CD8-positive, alpha-beta memory T cell (primary cell): ENCODE measurements around the gene ZNF780A. TPM values are rescaled to one million over a fixed set of nuclear protein-coding genes. Genes with fewer than 3 reads are reported as not detected.
A peak's percentile ranks its signal among the peaks of the same experiment; 100 is the strongest.

Experiments
- CTCF ChIA-PET: fragments of 350-600 bp; sonication (Branson Sonifier 250); formaldehyde crosslinking; loops from one replicate; lab custom pipeline; 2021; ENCODE audit warnings: antibody characterized with exemption; lab: Charles Lee
- POLR2A ChIA-PET: fragments of 350-600 bp; sonication (Branson Sonifier 250); formaldehyde crosslinking; loops from one replicate; lab custom pipeline; 2021; ENCODE audit warnings: antibody characterized with exemption; lab: Charles Lee
- DNase-seq, 5 donors: peaks; one replicate each; pipeline versions ENCODE4 v3.0.0 to v3.0.0-alpha.2; 2020 to 2022; ENCODE audit warnings: mixed read lengths in 1 of 5
- H3K27ac ChIP-seq: one replicate; pipeline ENCODE4 v1.7.0; 2013; ENCODE audit warnings: low read depth, mild to moderate bottlenecking, low read length, moderate library complexity
- H3K27me3 ChIP-seq: 2 replicates; pipeline ENCODE4 v1.7.0; 2013; ENCODE audit warnings: low read length, mild to moderate bottlenecking; ENCODE audit not compliant: insufficient read depth, poor library complexity, severe bottlenecking
- H3K36me3 ChIP-seq: 2 replicates; pipeline ENCODE4 v1.7.0; 2013; ENCODE audit warnings: mild to moderate bottlenecking, low read length, moderate library complexity; ENCODE audit not compliant: insufficient read depth
- H3K4me1 ChIP-seq: 2 replicates; pipeline ENCODE4 v1.7.0; 2013; ENCODE audit warnings: mild to moderate bottlenecking, low read length, moderate library complexity; ENCODE audit not compliant: insufficient read depth
- H3K4me3 ChIP-seq: 2 replicates; pipeline ENCODE4 v1.7.0; 2013; ENCODE audit warnings: mild to moderate bottlenecking, low read length
- H3K9me3 ChIP-seq: 2 replicates; pipeline ENCODE4 v1.7.0; 2013; ENCODE audit warnings: mild to moderate bottlenecking, low read length
- H3K27ac Mint-ChIP-seq, 8 donors: one replicate each; pipeline ENCODE4 v1.8.0; 2020 to 2021; ENCODE audit warnings: mixed read lengths in 8 of 8, mild to moderate bottlenecking in 6 of 8, inconsistent platforms in 3 of 8, moderate library complexity in 3 of 8
- H3K27me3 Mint-ChIP-seq, 2 donors: one replicate each; pipeline ENCODE4 v1.8.0; 2020 to 2021; ENCODE audit warnings: mixed read lengths in 2 of 2, mild to moderate bottlenecking in 1 of 2, moderate library complexity in 1 of 2
- H3K36me3 Mint-ChIP-seq, 3 donors: one replicate each; pipeline ENCODE4 v1.8.0; 2020 to 2021; ENCODE audit warnings: mixed read lengths in 3 of 3, inconsistent platforms in 1 of 3, mild to moderate bottlenecking in 1 of 3
- H3K4me1 Mint-ChIP-seq, 3 donors: one replicate each; pipeline ENCODE4 v1.8.0; 2020 to 2021; ENCODE audit warnings: mixed read lengths in 3 of 3, inconsistent platforms in 1 of 3, mild to moderate bottlenecking in 1 of 3
- H3K4me3 Mint-ChIP-seq, 7 donors: one replicate each; pipeline ENCODE4 v1.8.0; 2020 to 2021; ENCODE audit warnings: mixed read lengths in 7 of 7, mild to moderate bottlenecking in 6 of 7, moderate library complexity in 4 of 7, inconsistent platforms in 2 of 7
- H3K9me3 Mint-ChIP-seq, 5 donors: one replicate each; pipeline ENCODE4 v1.8.0; 2020 to 2022; ENCODE audit warnings: mixed read lengths in 5 of 5, mild to moderate bottlenecking in 3 of 5, moderate library complexity in 2 of 5, inconsistent platforms in 1 of 5
- polyA plus RNA-seq: library from polyadenylated mRNA; unstranded; fragments of 300-500 nt; fragmentation: Illumina TruSeq; gene quantifications from one replicate; pipeline ENCODE4 v1.2.3, GENCODE V29; 2021
- total RNA-seq, 2 experiments: library from RNA; stranded (reverse); gene quantifications; one replicate each; pipeline ENCODE4 v1.2.3, GENCODE V29; 2021

ZNF780A gene
- total RNA-seq (10 to 100 TPM; 18.9 to 19.5 TPM), polyA plus RNA-seq (23.2 TPM)

- Mint-ChIP-seq H3K4me3 (peak within 1 kb of the TSS; percentile 95 to 100 (median 100)), H3K36me3 (peaks cover 3 to 17% (median 10%) of the 10 kb centered on the region in 3 donors), H3K4me1 (peaks cover 42 to 50% (median 47%) of the 10 kb centered on the region in 3 donors), H3K27me3 (peaks cover 5 to 13% of the 10 kb centered on the region in 2 donors), H3K27ac (peak within 1 kb of the TSS; percentile 98 to 100 (median 100)), H3K9me3 (peaks cover 0 to 2% (median 2%) of the 10 kb centered on the region in 5 donors)
- Histone ChIP-seq H3K27ac (peak within 1 kb of the TSS; percentile 95), H3K9me3 (peaks cover 3% of the 10 kb centered on the region), H3K36me3 (no peaks in the 10 kb centered on the region), H3K4me1 (peaks cover 25% of the 10 kb centered on the region), H3K4me3 (peak within 1 kb of the TSS; percentile 71), H3K27me3 (peaks cover 10% of the 10 kb centered on the region)
- CTCF ChIA-PET = interaction anchor here (1.9 kb wide), 1 partner anchor 120 kb away, joined by 8 read pairs; the partner anchor contains the start of gene PSMC4
- POLR2A ChIA-PET = interaction anchor here (0.6 to 1.8 kb wide), 7 partner anchors 33 to 615 kb away, joined by 3 to 9 read pairs (median 4); partner anchors contain the start of genes FBL, PSMC4, ZNF546 and ZNF780B
- DNase-seq = peak; percentile 61 to 85 (median 74)
Observed at GRCh38 chr19:40090241-40091204, at the start of gene ZNF780A. ZNF780A (minus strand) TSS chr19:40090943; CDS start chr19:40084753, 6,190 bp downstream.

DNA sequence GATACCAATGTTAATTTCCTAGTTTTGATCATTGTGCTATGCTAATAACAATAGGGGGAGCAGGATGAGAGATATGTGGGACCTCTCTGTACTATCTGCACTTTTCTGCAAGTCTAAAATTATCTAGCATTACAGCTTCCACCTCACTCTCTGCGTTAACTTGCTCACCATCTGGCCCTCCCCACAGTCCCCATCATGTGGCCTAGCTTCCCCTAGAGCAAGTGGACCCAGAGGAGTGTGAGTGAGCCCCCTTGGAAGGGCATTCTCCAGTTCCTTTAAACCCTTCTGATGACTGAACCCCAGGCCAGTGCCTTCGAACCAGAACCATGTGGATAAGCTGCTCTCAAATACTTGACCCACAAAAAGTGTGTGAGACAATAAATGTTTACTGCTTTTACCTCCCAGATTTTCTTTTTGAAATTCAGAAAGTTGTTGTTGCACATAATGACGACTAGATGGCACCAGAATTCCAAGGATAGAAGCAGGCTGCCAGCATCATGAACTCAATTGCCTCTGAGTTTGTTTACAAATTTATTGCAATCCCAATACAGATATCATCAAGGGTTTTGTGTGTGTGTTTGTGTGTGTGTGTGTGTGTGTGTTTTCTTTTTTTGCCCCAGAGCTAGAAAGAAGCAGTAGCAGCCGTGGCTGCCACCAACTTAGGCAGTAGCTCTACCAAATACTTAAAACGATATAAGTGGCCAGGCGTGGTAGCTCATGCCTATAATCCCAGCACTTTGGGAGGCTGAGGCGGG, 49.0 kb upstream of the ZNF780A start:
- no peak overlapping the region for H3K4me3 ChIP-seq

DNA sequence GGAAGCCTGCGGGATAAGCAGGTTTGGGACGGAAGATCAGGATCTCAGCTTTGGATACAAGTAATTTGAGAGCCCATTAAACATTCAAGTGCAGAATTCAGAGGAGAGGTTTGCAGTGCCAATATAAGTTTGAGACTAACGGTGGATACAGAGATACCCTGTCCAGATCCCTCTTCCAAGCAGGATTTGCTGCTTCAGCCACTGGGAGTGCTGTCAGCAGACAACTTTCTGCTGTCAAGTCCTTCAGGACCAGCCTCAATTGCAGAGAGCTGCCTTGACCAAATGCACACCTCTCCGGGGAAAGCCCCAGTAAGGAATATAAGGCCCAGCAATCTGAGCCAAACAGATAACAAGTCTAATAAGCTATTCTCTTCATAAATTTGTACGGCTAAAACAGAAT, 46.1 kb upstream of the ZNF780A start:
- POLR2A ChIA-PET = no interaction called here
- Mint-ChIP-seq H3K9me3 (no peaks in the 10 kb centered on the region), H3K4me1 (peaks cover 6 to 10% (median 10%) of the 10 kb centered on the region in 3 donors), H3K36me3 (no peaks in the 10 kb centered on the region), H3K27me3 (peaks cover 19 to 21% of the 10 kb centered on the region in 2 donors), H3K4me3 (no peak overlapping the region), H3K27ac (no peak overlapping the region)
- no peaks in the 10 kb centered on the region for H3K27me3 ChIP-seq
- no peak for DNase-seq
- no peak overlapping the region for H3K4me3 ChIP-seq
- H3K4me1 ChIP-seq = no peaks in the 10 kb centered on the region
- H3K36me3 ChIP-seq = no peaks in the 10 kb centered on the region
- H3K27ac ChIP-seq = no peak overlapping the region
- CTCF ChIA-PET = no interaction called here
- H3K9me3 ChIP-seq = no peaks in the 10 kb centered on the region

More for the DNA sequence above, 49.0 kb upstream of the ZNF780A start:
- H3K9me3 ChIP-seq = no peaks in the 10 kb centered on the region
- no peak overlapping the region for H3K27ac ChIP-seq
- H3K27me3 ChIP-seq = no peaks in the 10 kb centered on the region
- Mint-ChIP-seq H3K27ac (peak overlapping the region in 2 of 8 donors; percentile 52 to 57), H3K4me1 (peaks cover 22 to 38% (median 35%) of the 10 kb centered on the region in 3 donors), H3K27me3 (peaks cover 15 to 18% of the 10 kb centered on the region in 2 donors), H3K36me3 (no peaks in the 10 kb centered on the region), H3K9me3 (no peaks in the 10 kb centered on the region), H3K4me3 (no peak overlapping the region)
- peak in 2 of 5 donors; percentile 52 to 54 for DNase-seq
- peaks cover 28% of the 10 kb centered on the region for H3K4me1 ChIP-seq
- ChIA-PET CTCF (interaction anchor here (0.6 to 3.5 kb wide), 23 partner anchors 14 to 495 kb away, joined by 3 to 14 read pairs (median 3); partner anchors contain the start of genes MAP3K10 and TTC9B), POLR2A (no interaction called here)
- no peaks in the 10 kb centered on the region for H3K36me3 ChIP-seq

- ChIA-PET POLR2A (no interaction called here), CTCF (no interaction called here)
- DNase-seq = no peak
- Mint-ChIP-seq H3K4me3 (no peak overlapping the region), H3K4me1 (peaks cover under 1 to 4% (median 4%) of the 10 kb centered on the region in 3 donors), H3K9me3 (peaks cover 0 to 10% (median 2%) of the 10 kb centered on the region in 5 donors), H3K27ac (no peak overlapping the region), H3K36me3 (no peaks in the 10 kb centered on the region), H3K27me3 (peaks cover 20 to 33% of the 10 kb centered on the region in 2 donors)
- Histone ChIP-seq H3K4me3 (no peak overlapping the region), H3K27ac (no peak overlapping the region), H3K27me3 (no peaks in the 10 kb centered on the region), H3K36me3 (no peaks in the 10 kb centered on the region), H3K4me1 (no peaks in the 10 kb centered on the region), H3K9me3 (no peaks in the 10 kb centered on the region)
Observed at GRCh38 chr19:40134866-40135265, 44.1 kb upstream of the ZNF780A start.

DNA sequence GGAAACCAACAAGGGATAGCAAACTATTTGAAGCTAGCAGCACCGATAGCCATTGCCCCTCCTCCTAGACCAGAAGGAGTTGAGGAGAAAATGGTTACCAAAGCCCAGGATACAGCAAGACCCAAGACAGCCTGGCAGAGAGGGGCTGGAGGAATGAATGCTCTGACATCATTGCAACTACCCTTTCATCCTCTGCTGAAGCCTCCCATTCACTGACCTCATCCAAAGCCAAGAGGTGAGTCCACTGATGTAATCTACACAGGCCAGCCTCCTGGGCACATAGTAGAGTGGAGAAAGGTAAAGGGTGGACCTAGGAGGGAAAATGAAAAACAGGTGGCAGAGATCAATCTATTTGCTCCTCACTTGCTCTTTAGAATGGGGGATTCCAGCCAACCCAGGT, 42.7 kb upstream of the ZNF780A start:
- H3K27ac Mint-ChIP-seq = no peak overlapping the region
- H3K4me1 Mint-ChIP-seq = no peaks in the 10 kb centered on the region
- peaks cover 20 to 38% of the 10 kb centered on the region in 2 donors for H3K27me3 Mint-ChIP-seq
- H3K36me3 ChIP-seq = no peaks in the 10 kb centered on the region
- H3K4me1 ChIP-seq = no peaks in the 10 kb centered on the region
- H3K4me3 ChIP-seq = no peak overlapping the region
- POLR2A ChIA-PET = no interaction called here
- no peak overlapping the region for H3K27ac ChIP-seq
- H3K4me3 Mint-ChIP-seq = no peak overlapping the region
- H3K27me3 ChIP-seq = no peaks in the 10 kb centered on the region
- DNase-seq = no peak
- CTCF ChIA-PET = no interaction called here
- no peaks in the 10 kb centered on the region for H3K9me3 ChIP-seq
- peaks cover 0 to 9% (median 0%) of the 10 kb centered on the region in 3 donors for H3K36me3 Mint-ChIP-seq
- peaks cover 0 to 13% (median 9%) of the 10 kb centered on the region in 5 donors for H3K9me3 Mint-ChIP-seq

GRCh38 chr19:40130013-40130412, 39.3 kb upstream of the ZNF780A start:
- ChIA-PET POLR2A (no interaction called here), CTCF (no interaction called here)
- Histone ChIP-seq H3K4me1 (no peaks in the 10 kb centered on the region), H3K4me3 (no peak overlapping the region), H3K36me3 (no peaks in the 10 kb centered on the region), H3K9me3 (no peaks in the 10 kb centered on the region), H3K27ac (no peak overlapping the region), H3K27me3 (no peaks in the 10 kb centered on the region)
- Mint-ChIP-seq H3K4me1 (no peaks in the 10 kb centered on the region), H3K27ac (no peak overlapping the region), H3K9me3 (peaks cover 0 to 13% (median 9%) of the 10 kb centered on the region in 5 donors), H3K4me3 (no peak overlapping the region), H3K27me3 (peaks cover 10 to 46% of the 10 kb centered on the region in 2 donors), H3K36me3 (peaks cover 0 to 9% (median 0%) of the 10 kb centered on the region in 3 donors)
- DNase-seq = no peak

DNA sequence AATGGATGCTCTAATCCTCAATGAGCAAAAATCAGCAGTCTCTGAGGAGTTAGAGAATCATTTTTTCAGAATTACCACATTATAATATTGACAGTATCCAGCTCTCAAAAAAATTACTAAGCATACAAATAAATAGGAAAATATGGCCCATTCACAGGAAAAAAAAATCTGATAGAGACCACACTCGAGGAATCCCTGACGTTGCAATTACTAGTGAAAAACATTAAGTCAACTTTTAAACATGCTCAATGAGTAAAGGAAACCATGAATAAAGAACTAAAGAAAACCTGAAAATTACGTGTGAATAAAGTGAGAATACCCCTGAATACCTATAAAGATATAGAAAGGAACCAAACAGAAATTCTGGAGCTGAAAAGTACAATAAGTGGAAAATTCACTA, 38.7 kb upstream of the ZNF780A start:
- ChIA-PET CTCF (interaction anchor here (0.8 kb wide), 1 partner anchor 337 kb away, joined by 3 read pairs; no protein-coding TSS in a partner anchor), POLR2A (no interaction called here)
- H3K9me3 Mint-ChIP-seq = peaks cover 0 to 13% (median 9%) of the 10 kb centered on the region in 5 donors
- Histone ChIP-seq H3K27ac (no peak overlapping the region), H3K9me3 (no peaks in the 10 kb centered on the region), H3K4me1 (no peaks in the 10 kb centered on the region), H3K4me3 (no peak overlapping the region), H3K36me3 (no peaks in the 10 kb centered on the region), H3K27me3 (no peaks in the 10 kb centered on the region)
- H3K27me3 Mint-ChIP-seq = peaks cover 10 to 46% of the 10 kb centered on the region in 2 donors
- no peaks in the 10 kb centered on the region for H3K4me1 Mint-ChIP-seq
- peaks cover 0 to 9% (median 0%) of the 10 kb centered on the region in 3 donors for H3K36me3 Mint-ChIP-seq
- H3K4me3 Mint-ChIP-seq = no peak overlapping the region
- DNase-seq = no peak
- H3K27ac Mint-ChIP-seq = no peak overlapping the region
